Naive thymus-derived CD4-positive, alpha-beta T cell (primary cell): Measurements from ENCODE around the gene UIMC1. TPM values are rescaled to one million over a fixed set of nuclear protein-coding genes. Genes with fewer than 3 reads are reported as not detected.

Experiments
- ATAC-seq: fragments of 150-1000 bp; cut with Tn5 transposase; 2 replicates; pipeline ENCODE4 v1.10.0; 2021; ENCODE audit warnings: mild to moderate bottlenecking, moderate library complexity
- CTCF ChIA-PET: fragments of 350-600 bp; sonication (Branson Sonifier 250); formaldehyde crosslinking; loops from one replicate; lab custom pipeline; 2021; ENCODE audit warnings: antibody characterized with exemption; lab: Charles Lee
- POLR2A ChIA-PET: fragments of 350-600 bp; sonication (Branson Sonifier 250); formaldehyde crosslinking; loops from one replicate; lab custom pipeline; 2021; ENCODE audit warnings: antibody characterized with exemption, inconsistent platforms; lab: Charles Lee
- DNase-seq, 9 donors: peaks; one replicate each; pipeline versions ENCODE4 v3.0.0 to v3.0.0-alpha.2; 2020 to 2022; ENCODE audit warnings: mixed read lengths in 1 of 9
- H3K27ac ChIP-seq: one replicate; pipeline ENCODE4 v1.7.0; 2013; ENCODE audit warnings: mild to moderate bottlenecking, low read depth, low read length, moderate library complexity
- H3K27me3 ChIP-seq, 2 donors: one replicate each; pipeline ENCODE4 v1.7.0; 2013; ENCODE audit warnings: low read length in 2 of 2, mild to moderate bottlenecking in 2 of 2, moderate library complexity in 2 of 2; ENCODE audit not compliant: control insufficient read depth in 2 of 2, insufficient read depth in 2 of 2
- H3K36me3 ChIP-seq, 3 experiments: 1 replicate in 2 of 3; 2 replicates in 1 of 3; pipeline ENCODE4 v1.7.0; 2013; ENCODE audit warnings: low read length in 3 of 3, mild to moderate bottlenecking in 3 of 3, moderate library complexity in 1 of 3; ENCODE audit not compliant: insufficient read depth in 3 of 3, control insufficient read depth in 2 of 3
- H3K4me1 ChIP-seq, 2 donors: one replicate each; pipeline ENCODE4 v1.7.0; 2013; ENCODE audit warnings: low read length in 2 of 2, mild to moderate bottlenecking in 2 of 2, moderate library complexity in 1 of 2; ENCODE audit not compliant: control insufficient read depth in 2 of 2, insufficient read depth in 2 of 2
- H3K4me3 ChIP-seq: 2 replicates; pipeline ENCODE4 v1.7.0; 2013; ENCODE audit warnings: mild to moderate bottlenecking, low read length
- H3K9me3 ChIP-seq, 3 experiments: 1 replicate in 2 of 3; 2 replicates in 1 of 3; pipeline ENCODE4 v1.7.0; 2013; ENCODE audit warnings: low read length in 3 of 3; ENCODE audit not compliant: control insufficient read depth in 2 of 3
- H3K27ac Mint-ChIP-seq, 9 donors: one replicate each; pipeline ENCODE4 v1.8.0; 2020 to 2022; ENCODE audit warnings: mixed read lengths in 9 of 9, mild to moderate bottlenecking in 8 of 9, moderate library complexity in 5 of 9, inconsistent platforms in 2 of 9
- H3K27me3 Mint-ChIP-seq, 5 donors: one replicate each; pipeline ENCODE4 v1.8.0; 2021 to 2022; ENCODE audit warnings: mixed read lengths in 5 of 5, mild to moderate bottlenecking in 1 of 5
- H3K36me3 Mint-ChIP-seq, 5 donors: one replicate each; pipeline ENCODE4 v1.8.0; 2020 to 2022; ENCODE audit warnings: mixed read lengths in 5 of 5, mild to moderate bottlenecking in 3 of 5, inconsistent platforms in 1 of 5
- H3K4me1 Mint-ChIP-seq, 7 donors: one replicate each; pipeline ENCODE4 v1.8.0; 2020 to 2022; ENCODE audit warnings: mixed read lengths in 7 of 7, mild to moderate bottlenecking in 3 of 7, inconsistent platforms in 1 of 7
- H3K4me3 Mint-ChIP-seq, 10 donors: one replicate each; pipeline ENCODE4 v1.8.0; 2020 to 2022; ENCODE audit warnings: mild to moderate bottlenecking in 10 of 10, mixed read lengths in 10 of 10, moderate library complexity in 6 of 10, inconsistent platforms in 2 of 10
- H3K9me3 Mint-ChIP-seq, 11 donors: one replicate each; pipeline ENCODE4 v1.8.0; 2020 to 2022; ENCODE audit warnings: mixed read lengths in 11 of 11, mild to moderate bottlenecking in 4 of 11, inconsistent platforms in 1 of 11, moderate library complexity in 1 of 11
- intact Hi-C, 2 donors: fragments of 100-400 bp; cut with micrococcal nuclease; formaldehyde crosslinking; loops; one replicate each; pipeline ENCODE4 v1.15.1; 2023
- polyA plus RNA-seq, 2 donors: library from polyadenylated mRNA; unstranded; fragments of 300-500 nt; fragmentation: Illumina TruSeq; gene quantifications; one replicate each; pipeline ENCODE4 v1.2.3, GENCODE V29; 2021
- total RNA-seq, 6 experiments: library from RNA in 5 of 6; stranded (reverse) in 5 of 6; gene quantifications; 1 replicate in 5 of 6; 2 replicates in 1 of 6; pipeline ENCODE4 v1.2.3 and lab custom pipeline; 2021 to 2026

Gene UIMC1
- total and polyA plus RNA-seq, 7 experiments from 2014 or later, result 17.5 to 60.8 (median 56.8) TPM

GRCh38 chr5:176904276-176904675, 102.3 kb downstream of the UIMC1 start:
- no peaks in the 10 kb centered on the region for H3K9me3 ChIP-seq
- H3K27me3 Mint-ChIP-seq, result no peaks in the 10 kb centered on the region
- ATAC-seq (no peak), DNase-seq (no peak)
- H3K27ac Mint-ChIP-seq, result peak overlapping the region in 2 of 9 donors; percentile 14 to 44
- no peak overlapping the region for H3K4me3 Mint-ChIP-seq
- H3K4me1 Mint-ChIP-seq, result peaks cover 5 to 18% (median 8%) of the 10 kb centered on the region in 7 donors
- intact Hi-C loops, result no loop called here
- ChIA-PET POLR2A (no interaction called here), CTCF (no interaction called here)
- H3K27ac ChIP-seq, result no peak overlapping the region
- H3K4me1 ChIP-seq, result no peaks in the 10 kb centered on the region
- no peaks in the 10 kb centered on the region for H3K27me3 ChIP-seq
- peaks cover 13 to 64% (median 15%) of the 10 kb centered on the region in 3 experiments for H3K36me3 ChIP-seq
- peaks cover 18 to 47% (median 34%) of the 10 kb centered on the region in 5 donors for H3K36me3 Mint-ChIP-seq
- H3K9me3 Mint-ChIP-seq, result no peaks in the 10 kb centered on the region
- no peak overlapping the region for H3K4me3 ChIP-seq

GRCh38 chr5:176902911-176903664, 103.5 kb downstream of the UIMC1 start:
- H3K9me3 Mint-ChIP-seq, result no peaks in the 10 kb centered on the region
- no peaks in the 10 kb centered on the region for H3K9me3 ChIP-seq
- no peaks in the 10 kb centered on the region for H3K4me1 ChIP-seq
- DNase-seq (no peak), ATAC-seq (no peak)
- CTCF ChIA-PET, result interaction anchor here (0.7 kb wide), 1 partner anchor 40 kb away, joined by 3 read pairs; no protein-coding TSS in a partner anchor
- H3K36me3 ChIP-seq, result peaks cover 13 to 52% (median 15%) of the 10 kb centered on the region in 3 experiments
- intact Hi-C loops, result no loop called here
- peaks cover 11 to 40% (median 31%) of the 10 kb centered on the region in 5 donors for H3K36me3 Mint-ChIP-seq
- H3K4me3 Mint-ChIP-seq, result no peak overlapping the region
- peaks cover 0 to under 1% (median 0%) of the 10 kb centered on the region in 5 donors for H3K27me3 Mint-ChIP-seq
- peaks cover 8 to 21% (median 13%) of the 10 kb centered on the region in 7 donors for H3K4me1 Mint-ChIP-seq
- H3K27ac Mint-ChIP-seq, result peak overlapping the region in 4 of 9 donors; percentile 18 to 63 (median 40)
- no peaks in the 10 kb centered on the region for H3K27me3 ChIP-seq
- H3K27ac ChIP-seq, result no peak overlapping the region
- POLR2A ChIA-PET, result no interaction called here
- H3K4me3 ChIP-seq, result no peak overlapping the region

DNA sequence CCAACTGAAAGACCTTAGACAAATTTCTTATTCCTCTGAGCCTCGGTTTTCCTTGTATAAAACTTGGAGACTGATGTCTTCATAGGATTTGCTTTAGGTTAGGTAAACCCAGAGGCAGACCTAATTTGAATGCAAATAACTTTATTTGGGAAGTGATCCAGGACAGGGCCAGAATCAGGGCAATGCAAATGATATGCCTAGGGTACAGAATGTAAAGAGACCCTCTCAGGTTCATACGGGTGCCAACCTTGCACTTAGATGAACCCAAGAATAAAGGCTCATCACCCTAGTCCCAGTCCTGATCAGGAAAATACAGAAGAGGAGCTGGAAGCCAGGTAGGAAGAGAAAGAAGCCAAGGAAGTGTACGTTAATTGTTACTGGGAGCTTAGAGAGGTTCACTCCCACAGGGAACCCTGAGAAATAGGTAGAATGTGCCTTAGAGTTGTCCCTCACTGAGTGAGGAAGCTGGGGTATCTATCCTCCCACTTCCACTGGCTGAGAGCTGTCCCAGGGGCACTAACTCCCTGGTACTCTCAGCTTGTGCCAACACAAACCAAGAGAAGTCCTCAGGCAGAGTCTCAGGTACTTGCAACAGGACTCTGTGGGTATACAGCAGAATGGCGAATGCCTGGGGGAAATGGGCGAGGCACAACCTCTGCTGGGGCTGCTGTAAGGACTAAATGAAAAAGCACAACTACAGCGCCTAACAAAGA, 104.3 kb downstream of the UIMC1 start:
- Histone ChIP-seq H3K27me3 (no peaks in the 10 kb centered on the region), H3K9me3 (no peaks in the 10 kb centered on the region), H3K27ac (no peak overlapping the region), H3K36me3 (peaks cover 5 to 43% (median 15%) of the 10 kb centered on the region in 3 experiments), H3K4me1 (no peaks in the 10 kb centered on the region), H3K4me3 (no peak overlapping the region)
- ChIA-PET POLR2A (no interaction called here), CTCF (no interaction called here)
- intact Hi-C loops, result no loop called here
- Mint-ChIP-seq H3K4me1 (peaks cover 8 to 21% (median 13%) of the 10 kb centered on the region in 7 donors), H3K4me3 (no peak overlapping the region), H3K27ac (peak overlapping the region in 5 of 9 donors; percentile 8 to 63 (median 21)), H3K27me3 (peaks cover 0 to 9% (median 0%) of the 10 kb centered on the region in 5 donors), H3K9me3 (no peaks in the 10 kb centered on the region), H3K36me3 (peaks cover 7 to 32% (median 23%) of the 10 kb centered on the region in 5 donors)
- no peak for DNase-seq
- ATAC-seq, result no peak

- ATAC-seq (peak; percentile 54), DNase-seq (no peak)
- Histone ChIP-seq H3K9me3 (no peaks in the 10 kb centered on the region), H3K27ac (no peak overlapping the region), H3K4me1 (no peaks in the 10 kb centered on the region), H3K4me3 (no peak overlapping the region), H3K36me3 (peaks cover 4 to 36% (median 14%) of the 10 kb centered on the region in 3 experiments), H3K27me3 (no peaks in the 10 kb centered on the region)
- H3K27me3 Mint-ChIP-seq, result peaks cover 0 to 9% (median 0%) of the 10 kb centered on the region in 5 donors
- ChIA-PET CTCF (no interaction called here), POLR2A (no interaction called here)
- no peaks in the 10 kb centered on the region for H3K9me3 Mint-ChIP-seq
- no peak overlapping the region for H3K4me3 Mint-ChIP-seq
- peaks cover 8 to 22% (median 15%) of the 10 kb centered on the region in 7 donors for H3K4me1 Mint-ChIP-seq
- peak overlapping the region in 5 of 9 donors; percentile 21 to 63 (median 25) for H3K27ac Mint-ChIP-seq
- peaks cover 7 to 27% (median 21%) of the 10 kb centered on the region in 5 donors for H3K36me3 Mint-ChIP-seq
- intact Hi-C loops, result no loop called here
Observed at GRCh38 chr5:176901260-176902101, 105.1 kb downstream of the UIMC1 start.

DNA sequence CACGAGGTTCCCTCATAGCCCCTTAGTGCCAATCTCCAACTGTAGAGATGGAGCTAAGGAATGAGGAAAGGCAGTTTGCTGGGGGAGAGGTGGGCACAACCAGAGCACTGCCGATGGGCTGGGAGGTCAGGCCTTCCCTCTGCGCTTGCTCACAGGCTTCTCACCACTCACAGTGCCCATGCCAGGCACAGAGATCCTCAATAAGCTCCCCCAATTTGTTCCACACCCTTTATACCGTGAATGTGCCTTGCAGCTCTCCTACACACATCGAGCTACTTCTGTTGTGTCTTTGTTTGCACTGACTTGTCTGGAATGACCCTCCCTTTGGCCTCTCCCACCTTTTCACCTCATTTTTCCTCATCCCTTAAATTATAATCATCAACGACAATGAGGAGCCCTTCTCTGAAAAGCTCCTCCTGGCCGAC, 105.8 kb downstream of the UIMC1 start:
- Histone ChIP-seq H3K4me3 (no peak overlapping the region), H3K36me3 (peaks cover 4 to 29% (median 7%) of the 10 kb centered on the region in 3 experiments), H3K27ac (no peak overlapping the region), H3K9me3 (no peaks in the 10 kb centered on the region), H3K27me3 (no peaks in the 10 kb centered on the region), H3K4me1 (no peaks in the 10 kb centered on the region)
- CTCF ChIA-PET, result no interaction called here
- ATAC-seq (no peak), DNase-seq (no peak)
- intact Hi-C loops, result no loop called here
- Mint-ChIP-seq H3K27ac (peak overlapping the region in 2 of 9 donors; percentile 0 to 25), H3K4me1 (peaks cover 8 to 23% (median 18%) of the 10 kb centered on the region in 7 donors), H3K9me3 (no peaks in the 10 kb centered on the region), H3K4me3 (no peak overlapping the region), H3K36me3 (peaks cover 7 to 27% (median 19%) of the 10 kb centered on the region in 5 donors), H3K27me3 (peaks cover 0 to 9% (median 0%) of the 10 kb centered on the region in 5 donors)
- POLR2A ChIA-PET, result no interaction called here
